GM10266 (cell line): ENCODE measurements around the gene ASF1B.
"Not testable (repeated sequence)": the region's sequence is repeated elsewhere in the genome, so short reads cannot be mapped to it uniquely, and the experiment has no call there.

Experiments
- DNase-seq: peaks from one replicate; pipeline ENCODE4 v3.0.0; 2012; ENCODE audit errors: extremely low spot score
- TF ChIP-seq, protein P1 (sequence below): IDR thresholded peaks from 2 replicates; pipeline ENCODE4 v1.5.1; 2012; ENCODE audit warnings: mild to moderate bottlenecking, low read depth; ENCODE audit not compliant: control insufficient read depth, insufficient read depth; ENCODE audit errors: missing control alignments

Gene ASF1B

DNA sequence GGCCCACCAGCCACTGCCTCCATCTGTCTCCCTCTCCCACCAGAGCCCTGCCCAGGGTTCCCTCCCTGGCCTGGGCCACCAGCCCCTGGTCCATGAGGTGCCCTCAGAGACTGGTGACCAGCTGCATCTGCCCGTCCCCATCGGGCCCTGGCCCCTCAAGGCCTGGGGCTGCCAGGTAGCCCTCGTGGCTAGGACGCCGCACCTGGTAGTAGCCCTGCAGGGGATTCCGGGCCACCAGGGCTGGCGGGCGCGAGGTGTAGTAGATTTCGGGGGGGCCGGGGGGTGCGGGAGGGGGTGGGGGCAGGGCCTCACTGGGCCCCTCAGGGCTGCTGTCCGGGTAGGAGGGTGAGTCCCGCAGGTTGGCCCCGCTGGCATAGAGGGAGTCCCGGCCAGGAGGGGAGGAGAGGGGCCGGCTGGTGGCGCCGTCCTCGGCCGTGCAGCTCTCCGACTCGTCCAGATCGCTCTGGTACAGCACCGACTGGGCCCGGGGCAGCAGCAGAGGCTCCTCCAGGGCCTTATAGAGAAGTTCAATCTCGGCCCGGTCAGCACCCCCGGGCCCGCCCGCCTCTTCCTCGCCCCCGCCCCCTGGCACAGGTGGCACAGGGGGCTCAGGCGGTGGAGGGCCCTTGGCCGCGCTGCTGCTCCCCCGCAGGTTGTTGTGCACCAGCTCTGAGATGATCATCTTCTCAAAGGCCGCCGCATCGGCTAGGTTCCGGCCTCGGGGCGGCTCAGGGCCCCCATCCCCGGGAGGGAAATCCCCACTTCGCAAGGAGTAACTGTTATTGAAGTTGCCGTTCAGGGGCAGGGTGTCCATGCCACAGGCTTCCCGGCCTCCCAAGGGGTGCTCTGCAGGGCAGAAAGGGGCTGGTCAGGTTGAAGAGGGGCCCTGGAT, 14.6 kb upstream of the ASF1B start:
- no peak for DNase-seq
- TF ChIP-seq, protein P1, sequence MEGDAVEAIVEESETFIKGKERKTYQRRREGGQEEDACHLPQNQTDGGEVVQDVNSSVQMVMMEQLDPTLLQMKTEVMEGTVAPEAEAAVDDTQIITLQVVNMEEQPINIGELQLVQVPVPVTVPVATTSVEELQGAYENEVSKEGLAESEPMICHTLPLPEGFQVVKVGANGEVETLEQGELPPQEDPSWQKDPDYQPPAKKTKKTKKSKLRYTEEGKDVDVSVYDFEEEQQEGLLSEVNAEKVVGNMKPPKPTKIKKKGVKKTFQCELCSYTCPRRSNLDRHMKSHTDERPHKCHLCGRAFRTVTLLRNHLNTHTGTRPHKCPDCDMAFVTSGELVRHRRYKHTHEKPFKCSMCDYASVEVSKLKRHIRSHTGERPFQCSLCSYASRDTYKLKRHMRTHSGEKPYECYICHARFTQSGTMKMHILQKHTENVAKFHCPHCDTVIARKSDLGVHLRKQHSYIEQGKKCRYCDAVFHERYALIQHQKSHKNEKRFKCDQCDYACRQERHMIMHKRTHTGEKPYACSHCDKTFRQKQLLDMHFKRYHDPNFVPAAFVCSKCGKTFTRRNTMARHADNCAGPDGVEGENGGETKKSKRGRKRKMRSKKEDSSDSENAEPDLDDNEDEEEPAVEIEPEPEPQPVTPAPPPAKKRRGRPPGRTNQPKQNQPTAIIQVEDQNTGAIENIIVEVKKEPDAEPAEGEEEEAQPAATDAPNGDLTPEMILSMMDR = no peak

DNA sequence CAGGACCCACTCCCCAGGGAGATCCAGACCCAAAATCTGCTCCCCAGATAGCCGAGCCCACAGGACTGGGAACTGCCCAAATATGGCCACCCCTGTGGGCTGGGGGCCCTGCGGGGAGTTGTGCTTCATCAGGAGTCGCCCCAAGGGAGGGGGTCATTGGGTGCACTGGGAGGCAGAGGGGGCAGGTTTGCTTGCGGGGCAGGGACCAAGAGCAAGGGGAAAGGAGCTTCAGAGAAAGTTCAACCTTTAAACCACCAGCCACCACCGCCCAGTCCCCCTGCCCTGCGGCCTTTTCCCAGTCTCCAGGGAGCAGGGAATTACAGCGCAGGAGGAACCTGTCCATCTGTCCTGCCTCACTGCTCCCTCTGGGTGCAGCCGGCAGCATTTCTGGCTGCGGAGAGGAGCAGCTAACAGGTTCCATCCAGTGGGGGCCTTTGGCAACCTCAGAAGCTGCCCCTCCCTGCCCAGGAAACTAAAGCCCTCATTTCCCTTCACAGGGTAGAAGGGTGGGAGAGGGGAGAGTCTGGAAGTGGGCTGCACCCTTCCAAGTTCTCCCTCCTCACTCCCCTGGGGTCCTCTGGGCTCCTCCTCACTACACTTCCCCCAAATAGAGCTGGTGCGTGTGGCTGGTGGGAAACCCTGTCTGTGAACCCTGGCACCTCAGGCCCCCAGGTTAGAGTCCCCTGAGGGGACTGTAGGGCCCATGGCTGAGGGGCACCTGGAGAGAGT, 13.8 kb upstream of the ASF1B start:
- TF ChIP-seq, protein P1 = no peak
- DNase-seq = no peak

GRCh38 chr19:14149509-14149994, 13.2 kb upstream of the ASF1B start:
- no peak for DNase-seq

GRCh38 chr19:14148751-14149410, 12.5 kb upstream of the ASF1B start:
- TF ChIP-seq, protein P1 = no peak
- DNase-seq = no peak

More at GRCh38 chr19:14149509-14149994, 13.2 kb upstream of the ASF1B start:
- TF ChIP-seq, protein P1 = no peak

DNA sequence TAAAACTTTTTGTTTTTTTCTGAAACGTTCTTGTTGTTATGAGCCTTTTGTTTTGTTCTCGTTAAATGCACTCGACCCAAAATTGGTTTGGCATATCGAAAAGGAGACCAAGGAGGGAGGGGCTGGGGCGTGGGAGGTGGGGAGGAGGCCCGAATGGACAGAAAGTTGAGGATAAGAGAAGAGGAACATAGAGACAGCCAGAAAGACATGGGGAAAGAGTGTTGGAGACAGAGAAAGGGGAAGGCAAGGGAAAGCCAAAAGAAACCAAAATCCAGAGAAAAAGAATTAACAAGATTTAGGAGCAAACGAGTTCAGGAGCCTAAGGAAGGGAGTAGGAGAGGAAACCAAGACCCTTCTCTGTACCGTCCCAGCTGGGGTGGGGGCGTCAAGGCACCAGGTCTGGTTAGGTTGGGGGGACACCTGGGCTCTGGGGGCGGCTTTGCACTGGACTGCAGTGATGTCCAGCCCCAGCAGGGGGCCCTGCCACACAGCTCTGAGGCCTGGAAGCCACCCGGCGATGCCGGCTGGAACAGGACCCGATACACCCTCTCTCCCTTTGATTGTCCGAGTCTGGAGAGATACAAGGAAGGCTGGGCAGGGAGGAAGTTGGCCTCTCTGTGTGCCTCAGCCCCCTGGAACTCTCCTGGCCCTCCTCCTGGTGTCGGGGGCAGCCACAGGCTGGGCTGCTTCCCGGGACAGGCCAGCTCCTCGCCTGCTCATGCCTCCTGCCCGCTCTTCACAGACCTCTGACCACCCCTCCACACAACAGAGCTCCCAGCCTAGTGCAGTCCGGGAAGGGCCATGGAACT, 11.6 kb upstream of the ASF1B start:
- TF ChIP-seq, protein P1 = peak; percentile 61
- DNase-seq = peak; percentile 77

DNA sequence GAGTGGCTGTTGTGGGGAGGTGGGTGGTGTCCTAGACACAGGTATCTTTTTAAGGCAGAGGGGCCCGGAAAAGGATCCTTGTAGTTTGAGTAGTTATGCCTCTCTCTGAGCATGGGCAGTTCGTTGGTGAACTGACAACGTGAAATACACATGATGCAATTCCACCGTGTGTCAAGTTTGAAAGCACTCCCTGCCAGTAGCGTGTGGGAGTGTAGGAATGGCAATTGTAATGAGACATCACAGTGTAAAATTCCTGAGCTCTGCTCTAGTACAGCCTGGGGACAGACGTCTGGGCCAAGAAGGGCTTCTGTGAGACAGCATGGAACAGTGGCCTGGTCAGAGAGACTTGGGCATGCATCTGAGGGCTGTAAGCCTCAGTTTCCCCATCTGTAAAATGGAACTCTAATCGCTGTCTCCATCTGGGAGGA, 10.4 kb upstream of the ASF1B start:
- DNase-seq = no peak
- TF ChIP-seq, protein P1 = no peak

- DNase-seq = not testable (repeated sequence)
Measured at GRCh38 chr19:14146169-14146568, 9.8 kb upstream of the ASF1B start.
